Measurements from ENCODE around the gene PRPF8.

DNA sequence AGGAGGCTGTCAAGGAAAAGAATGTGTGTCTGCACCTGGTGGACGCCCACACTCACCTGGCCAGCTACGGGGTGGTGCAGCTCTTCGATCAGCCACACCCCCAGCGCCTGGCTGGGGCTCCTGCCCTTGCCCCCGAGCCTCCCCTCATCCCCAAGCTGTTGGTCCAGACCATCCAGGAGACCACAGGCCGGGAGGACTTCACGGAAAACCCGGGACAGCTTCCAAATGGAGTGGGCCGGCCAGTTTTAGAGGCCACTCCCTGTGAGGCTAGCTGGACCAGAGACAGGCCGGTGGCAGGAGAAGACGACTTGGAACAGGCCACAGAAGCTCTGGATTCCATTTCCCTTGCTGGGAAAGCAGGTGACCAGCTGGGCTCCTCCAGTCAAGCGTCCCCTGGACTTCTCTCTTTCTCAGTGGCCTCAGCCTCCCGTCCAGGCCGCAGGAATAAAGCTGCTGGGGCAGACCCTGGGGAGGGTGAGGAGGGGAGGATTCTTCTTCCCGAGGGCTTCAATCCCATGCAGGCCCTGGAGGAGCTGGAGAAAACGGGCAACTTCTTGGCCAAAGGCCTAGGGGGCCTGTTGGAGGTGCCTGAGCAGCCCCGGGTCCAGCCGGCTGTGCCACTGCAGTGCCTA, 42.1 kb upstream of the PRPF8 start:
- TF ChIP-seq, protein P1, sequence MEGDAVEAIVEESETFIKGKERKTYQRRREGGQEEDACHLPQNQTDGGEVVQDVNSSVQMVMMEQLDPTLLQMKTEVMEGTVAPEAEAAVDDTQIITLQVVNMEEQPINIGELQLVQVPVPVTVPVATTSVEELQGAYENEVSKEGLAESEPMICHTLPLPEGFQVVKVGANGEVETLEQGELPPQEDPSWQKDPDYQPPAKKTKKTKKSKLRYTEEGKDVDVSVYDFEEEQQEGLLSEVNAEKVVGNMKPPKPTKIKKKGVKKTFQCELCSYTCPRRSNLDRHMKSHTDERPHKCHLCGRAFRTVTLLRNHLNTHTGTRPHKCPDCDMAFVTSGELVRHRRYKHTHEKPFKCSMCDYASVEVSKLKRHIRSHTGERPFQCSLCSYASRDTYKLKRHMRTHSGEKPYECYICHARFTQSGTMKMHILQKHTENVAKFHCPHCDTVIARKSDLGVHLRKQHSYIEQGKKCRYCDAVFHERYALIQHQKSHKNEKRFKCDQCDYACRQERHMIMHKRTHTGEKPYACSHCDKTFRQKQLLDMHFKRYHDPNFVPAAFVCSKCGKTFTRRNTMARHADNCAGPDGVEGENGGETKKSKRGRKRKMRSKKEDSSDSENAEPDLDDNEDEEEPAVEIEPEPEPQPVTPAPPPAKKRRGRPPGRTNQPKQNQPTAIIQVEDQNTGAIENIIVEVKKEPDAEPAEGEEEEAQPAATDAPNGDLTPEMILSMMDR (IDR thresholded peaks at IDR 0.05; ENCODE audit: poor library complexity, severe bottlenecking), result no peak
- TF ChIP-seq, protein P2, sequence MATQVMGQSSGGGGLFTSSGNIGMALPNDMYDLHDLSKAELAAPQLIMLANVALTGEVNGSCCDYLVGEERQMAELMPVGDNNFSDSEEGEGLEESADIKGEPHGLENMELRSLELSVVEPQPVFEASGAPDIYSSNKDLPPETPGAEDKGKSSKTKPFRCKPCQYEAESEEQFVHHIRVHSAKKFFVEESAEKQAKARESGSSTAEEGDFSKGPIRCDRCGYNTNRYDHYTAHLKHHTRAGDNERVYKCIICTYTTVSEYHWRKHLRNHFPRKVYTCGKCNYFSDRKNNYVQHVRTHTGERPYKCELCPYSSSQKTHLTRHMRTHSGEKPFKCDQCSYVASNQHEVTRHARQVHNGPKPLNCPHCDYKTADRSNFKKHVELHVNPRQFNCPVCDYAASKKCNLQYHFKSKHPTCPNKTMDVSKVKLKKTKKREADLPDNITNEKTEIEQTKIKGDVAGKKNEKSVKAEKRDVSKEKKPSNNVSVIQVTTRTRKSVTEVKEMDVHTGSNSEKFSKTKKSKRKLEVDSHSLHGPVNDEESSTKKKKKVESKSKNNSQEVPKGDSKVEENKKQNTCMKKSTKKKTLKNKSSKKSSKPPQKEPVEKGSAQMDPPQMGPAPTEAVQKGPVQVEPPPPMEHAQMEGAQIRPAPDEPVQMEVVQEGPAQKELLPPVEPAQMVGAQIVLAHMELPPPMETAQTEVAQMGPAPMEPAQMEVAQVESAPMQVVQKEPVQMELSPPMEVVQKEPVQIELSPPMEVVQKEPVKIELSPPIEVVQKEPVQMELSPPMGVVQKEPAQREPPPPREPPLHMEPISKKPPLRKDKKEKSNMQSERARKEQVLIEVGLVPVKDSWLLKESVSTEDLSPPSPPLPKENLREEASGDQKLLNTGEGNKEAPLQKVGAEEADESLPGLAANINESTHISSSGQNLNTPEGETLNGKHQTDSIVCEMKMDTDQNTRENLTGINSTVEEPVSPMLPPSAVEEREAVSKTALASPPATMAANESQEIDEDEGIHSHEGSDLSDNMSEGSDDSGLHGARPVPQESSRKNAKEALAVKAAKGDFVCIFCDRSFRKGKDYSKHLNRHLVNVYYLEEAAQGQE (IDR thresholded peaks at IDR 0.05; ENCODE audit: borderline replicate concordance), result no peak

All from neural cell (in vitro differentiated cells).